GM21529 (cell line): ENCODE data around the gene ZNF345.
A peak's percentile ranks its signal among the peaks of the same experiment; 100 is the strongest.

Experiments
- ATAC-seq: cut with Tn5 transposase; IDR thresholded peaks from one replicate; pipeline ENCODE4 v1.9.1; 2021; ENCODE audit not compliant: unreplicated experiment

The ZNF345 gene

DNA sequence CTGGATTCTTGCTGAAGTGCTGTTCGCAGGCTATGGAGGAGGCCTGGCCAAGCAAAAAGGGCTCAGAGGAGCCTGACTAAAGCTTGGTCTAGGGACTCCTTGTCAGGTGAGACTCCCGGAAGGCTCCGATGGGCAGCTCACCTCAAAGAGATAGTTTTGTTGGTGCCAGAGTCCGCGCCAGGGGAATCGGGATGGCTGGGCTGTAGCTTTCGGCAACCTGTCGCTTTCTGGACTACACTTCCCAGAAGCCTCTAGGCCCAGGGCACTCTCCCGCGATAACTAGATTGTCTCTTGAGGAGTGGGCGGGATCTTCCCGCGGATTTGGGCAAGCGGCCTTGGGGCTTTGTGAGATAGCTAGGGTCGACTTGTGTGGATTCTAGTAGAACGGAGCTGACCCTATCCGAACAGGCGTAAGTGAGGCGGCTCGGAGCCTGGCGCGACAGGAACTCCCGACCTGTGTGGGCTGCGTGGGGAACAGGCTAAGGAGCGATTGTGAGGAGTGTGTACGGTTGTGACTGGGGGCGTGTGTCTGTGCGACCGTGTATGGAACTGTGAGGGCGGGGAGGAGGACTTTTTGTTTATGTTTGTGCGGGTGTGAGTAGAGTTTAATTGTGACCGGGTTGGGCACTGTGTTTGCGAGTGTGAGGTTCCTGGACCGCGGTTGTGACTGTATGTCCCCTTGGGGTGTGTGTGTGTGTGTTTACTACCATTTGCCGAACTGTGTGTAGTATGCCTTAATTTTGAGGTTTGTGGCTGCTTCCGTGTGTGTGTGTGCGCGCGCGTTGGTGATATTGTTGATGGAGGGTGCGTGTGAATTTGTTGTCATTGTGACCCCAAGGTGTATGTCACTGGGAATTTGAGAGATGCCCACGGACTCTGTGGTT is at the start of gene ZNF345:
Gene ZNF345, plus strand, starts transcription at position 318 of the 884 bp plus-strand sequence. CDS start 25,955 bp downstream, outside the sequence.
- ATAC-seq = peak; percentile 77

DNA sequence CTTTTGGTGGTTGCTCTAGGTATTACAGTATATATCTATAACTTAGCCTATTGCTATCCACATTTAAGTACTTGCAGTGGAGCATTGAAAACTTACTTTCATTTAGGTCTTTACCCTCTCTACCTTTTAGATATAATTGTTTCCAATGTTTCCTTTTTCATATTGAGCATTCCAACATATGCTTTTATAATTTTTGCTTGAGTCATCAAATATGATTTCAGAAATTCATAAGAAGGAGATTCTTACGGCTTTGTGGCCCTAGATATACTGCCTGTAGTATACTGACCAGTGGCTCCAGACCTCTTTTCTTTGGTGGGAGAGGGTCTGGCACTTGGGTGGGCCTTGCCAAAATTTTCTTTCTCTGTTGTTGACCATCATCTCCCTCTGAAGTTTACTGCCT is 45.3 kb upstream of the ZNF345 start:
- no peak for ATAC-seq

DNA sequence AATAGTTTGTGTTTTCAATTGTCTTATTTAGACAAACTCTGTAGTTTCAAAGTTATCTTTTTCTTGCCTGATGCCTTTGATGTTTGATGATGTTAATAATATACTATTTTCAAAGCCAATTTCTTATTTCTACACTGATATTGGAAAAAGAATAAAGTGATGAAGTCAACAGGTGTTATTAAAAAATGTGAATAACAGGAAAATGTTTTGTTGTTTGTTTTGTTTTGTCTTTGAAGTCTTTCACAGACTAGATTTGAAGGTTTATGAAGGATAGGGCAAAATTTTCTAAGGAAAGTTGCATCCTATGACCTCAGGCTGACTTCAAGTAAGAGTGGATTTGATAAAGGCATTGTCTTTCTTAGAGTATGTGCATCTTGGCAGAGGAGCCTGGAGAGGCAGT is 43.6 kb upstream of the ZNF345 start:
- ATAC-seq = no peak

DNA sequence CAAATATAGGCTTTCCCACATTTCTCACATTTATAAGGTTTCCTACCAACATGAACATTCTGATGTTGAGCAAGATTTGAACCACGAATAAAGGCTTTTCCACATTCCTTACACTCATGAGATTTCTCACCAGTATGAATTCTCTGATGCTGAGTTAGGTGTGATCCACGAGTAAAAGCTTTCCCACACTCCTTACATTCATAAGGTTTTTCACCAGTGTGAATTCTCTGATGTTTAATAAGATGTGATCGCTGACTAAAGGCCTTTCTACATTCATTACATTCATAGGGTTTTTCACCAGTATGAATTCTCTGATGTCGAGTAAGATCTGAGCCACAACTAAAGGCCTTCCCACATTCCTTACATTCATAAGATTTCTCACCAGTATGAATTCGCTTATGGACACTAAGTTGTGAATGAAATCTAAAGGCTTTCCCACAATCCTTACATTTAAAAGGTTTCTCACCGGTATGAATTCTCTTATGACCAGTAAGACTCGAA is 31.5 kb upstream of the ZNF345 start:
- no peak for ATAC-seq

DNA sequence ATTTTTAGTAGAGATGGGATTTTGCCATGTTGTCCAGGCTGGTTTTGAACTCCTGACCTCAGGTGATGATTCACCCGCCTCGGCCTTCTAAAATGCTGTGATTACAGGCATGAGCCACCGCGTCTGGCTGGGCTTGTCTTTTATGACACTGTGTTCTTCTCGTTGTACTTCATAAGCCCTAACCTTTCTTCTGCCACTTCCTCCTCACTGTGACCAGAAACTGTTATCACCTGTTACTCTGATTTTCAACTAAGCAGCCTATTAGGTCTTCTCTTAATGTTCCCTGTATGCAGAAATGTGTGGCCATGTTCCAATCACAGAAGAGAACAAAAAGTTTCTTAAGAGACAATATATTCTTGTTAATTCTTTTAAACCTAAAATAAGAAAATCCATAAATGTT is 28.9 kb upstream of the ZNF345 start:
- ATAC-seq = no peak

DNA sequence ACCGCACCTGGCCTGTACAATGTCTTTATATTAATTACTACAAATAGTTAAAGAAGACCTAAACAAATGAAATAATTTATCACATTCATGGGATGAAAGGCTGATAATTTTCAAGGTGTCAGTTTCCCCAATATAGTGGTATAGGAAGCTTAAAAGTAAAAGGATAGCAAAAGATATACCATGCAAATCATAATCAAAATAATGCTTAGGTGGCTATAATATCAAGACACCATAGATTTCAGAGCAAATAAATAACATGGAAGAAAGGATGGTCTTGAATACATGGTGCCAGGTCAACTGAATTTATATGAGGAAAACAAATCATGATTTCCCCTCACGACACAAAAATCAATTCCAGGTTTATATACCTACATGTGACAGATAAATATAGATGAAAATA is 17.2 kb upstream of the ZNF345 start:
- ATAC-seq = no peak

DNA sequence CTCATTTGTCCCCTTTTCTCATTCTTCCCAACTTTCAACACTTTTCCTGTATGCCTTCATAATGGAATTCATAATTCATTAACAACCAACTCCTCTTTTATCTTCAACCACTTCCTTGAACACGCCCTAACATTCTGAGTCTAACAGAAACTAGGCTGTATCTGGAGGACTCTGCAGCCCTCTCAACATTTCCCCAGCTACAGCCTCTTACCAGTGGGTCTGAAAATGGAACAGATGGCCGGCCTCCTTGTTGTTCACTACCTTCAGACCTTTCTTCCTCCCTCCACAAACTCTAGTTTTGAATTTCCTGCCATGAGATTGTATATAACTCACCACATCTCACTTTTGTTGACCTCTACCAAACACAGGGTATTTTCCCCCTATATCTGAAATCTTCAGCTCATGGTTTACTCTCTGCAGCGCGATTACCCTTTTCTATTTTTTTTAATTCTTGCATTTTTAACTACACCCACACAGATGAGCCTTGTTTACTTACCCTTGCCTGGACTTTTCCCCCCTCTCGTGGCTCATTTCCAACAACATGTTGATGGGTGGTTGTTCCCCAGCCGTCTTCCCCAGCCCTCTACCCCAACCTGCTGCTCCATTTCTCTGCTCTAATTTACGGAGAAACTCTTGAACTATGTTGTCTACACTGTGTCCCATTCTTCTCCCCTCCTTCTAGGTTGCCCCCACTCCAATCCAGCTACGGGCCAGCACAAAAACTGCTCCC is 13.3 kb upstream of the ZNF345 start:
- peak; percentile 1 for ATAC-seq

DNA sequence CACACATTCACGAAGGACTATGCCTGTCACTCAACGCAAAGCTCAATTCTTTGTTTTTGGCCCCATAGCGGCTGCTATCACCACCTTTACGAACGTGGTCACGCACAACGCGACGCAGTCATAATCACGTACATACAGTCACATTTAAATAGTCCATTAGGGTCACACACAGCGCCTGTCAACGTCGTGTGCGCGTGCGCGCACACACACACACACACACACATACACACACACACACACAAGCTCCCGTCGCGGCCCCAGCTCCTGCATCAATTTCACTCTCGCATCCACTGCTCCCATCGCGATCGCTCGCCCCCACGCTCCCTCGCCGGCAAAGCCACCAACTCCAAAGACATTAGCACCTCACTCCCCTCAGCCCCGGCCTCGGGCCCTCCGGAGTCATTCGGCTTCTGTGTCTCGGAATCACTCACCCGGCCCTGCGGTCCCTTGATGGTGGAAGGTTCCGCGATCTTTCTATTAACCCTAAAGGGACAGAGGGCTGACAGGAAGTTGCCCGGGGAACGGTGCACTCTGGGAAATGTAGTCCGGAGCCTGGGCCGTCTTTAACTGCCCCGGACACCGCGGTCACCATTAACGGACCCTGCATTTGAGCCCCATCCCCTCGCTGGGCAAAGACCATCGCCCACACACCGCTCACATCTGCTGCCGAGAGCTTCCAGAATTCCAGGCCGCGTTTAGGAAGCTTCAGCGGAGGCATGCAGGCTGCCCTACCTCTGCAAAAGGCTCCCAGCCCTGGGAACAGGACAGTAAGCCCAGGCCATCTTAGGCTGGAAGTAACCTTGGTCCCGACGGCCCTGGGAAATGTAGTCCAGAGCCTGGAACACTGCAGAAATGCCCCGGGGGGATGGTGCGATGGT is 12.5 kb upstream of the ZNF345 start, which contains the start of gene ZNF790:
Gene ZNF790, minus strand, starts transcription at position 482 of the 878 bp plus-strand sequence. CDS start 12,768 bp downstream, outside the sequence.
- ATAC-seq = peak; percentile 90

DNA sequence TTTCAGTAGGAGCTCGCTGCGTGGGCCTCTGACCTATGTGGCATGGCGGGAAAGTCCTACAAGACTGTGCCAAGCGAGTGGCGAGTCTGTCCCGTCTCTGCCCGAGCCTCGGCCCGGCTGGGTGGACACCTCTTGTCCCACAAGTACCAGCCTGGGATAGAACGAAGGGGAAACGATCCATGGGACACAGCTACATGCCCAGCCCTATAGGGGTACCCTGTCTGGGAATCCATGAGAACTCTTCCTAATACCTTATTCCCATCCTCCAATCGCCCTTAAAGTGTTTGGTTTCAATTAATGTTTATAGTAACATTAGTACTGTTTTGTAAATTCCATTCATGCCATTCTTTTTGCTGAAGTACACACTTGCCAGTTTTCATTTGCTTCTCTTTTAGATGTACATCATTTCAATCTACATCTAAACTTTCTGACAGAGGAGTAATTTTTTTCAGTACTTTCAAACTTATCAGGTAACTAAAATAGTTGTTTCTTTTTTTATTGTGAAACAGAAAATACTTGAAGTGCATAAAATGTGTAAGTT is 11.8 kb upstream of the ZNF345 start:
- no peak for ATAC-seq

DNA sequence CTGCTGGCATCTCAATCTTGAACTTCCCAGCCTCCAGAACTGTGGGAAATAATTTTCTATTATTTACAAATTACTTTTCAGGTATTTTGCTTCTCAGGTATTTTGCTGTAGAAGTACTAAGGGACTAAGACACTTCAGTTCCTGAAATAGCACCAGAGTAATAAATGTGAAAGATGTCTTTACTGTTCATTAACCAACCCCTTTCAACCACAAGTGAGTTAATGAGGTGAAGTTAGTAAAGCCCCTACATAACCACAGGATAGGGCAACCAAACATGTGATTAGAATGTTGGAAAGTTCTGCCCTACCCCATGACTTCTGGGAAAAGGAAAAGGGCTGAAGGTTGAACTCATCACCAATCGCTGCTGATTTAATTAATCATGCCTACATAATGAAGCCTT is 2.7 kb upstream of the ZNF345 start:
- no peak for ATAC-seq

DNA sequence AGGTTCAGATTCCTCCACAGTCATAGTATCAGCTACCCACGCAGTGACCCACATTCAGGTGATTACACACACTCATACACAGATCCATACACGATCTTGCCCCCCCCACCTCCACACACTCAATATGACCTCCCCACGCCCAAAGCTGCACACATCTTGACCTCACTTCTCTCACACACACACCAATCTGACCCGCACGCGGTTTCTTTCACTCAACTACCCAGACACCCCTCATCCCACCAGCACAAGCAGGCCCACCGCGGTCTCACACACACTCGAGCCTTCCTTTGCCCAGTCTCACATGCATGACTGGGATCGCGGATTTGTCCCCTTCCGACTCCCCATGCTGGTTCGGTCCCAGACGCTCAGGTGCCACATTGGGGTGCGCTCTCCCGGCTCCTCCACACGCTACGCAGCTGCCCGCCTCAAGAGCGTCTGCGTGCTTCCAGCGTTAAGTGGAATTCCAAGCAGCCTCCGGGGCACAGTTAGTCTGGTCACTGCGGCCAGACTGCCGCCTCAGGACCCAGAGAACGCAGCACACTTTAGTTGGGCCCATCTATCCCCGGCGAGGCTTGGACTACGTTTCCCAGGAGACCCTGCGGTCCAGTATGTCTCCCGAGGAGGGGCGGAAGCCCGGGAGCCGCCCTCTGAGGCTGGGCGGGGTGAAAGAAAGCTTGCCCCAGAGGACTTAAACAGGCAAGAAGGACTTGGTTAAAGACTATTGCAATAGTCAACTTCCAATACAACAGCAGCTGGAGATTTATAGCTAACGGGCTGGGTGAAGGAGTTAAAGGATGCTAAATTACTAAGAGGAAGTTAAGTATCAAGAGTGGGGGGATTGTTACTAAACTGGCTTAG is 746 bp upstream of the ZNF345 start:
- peak; percentile 86 for ATAC-seq

DNA sequence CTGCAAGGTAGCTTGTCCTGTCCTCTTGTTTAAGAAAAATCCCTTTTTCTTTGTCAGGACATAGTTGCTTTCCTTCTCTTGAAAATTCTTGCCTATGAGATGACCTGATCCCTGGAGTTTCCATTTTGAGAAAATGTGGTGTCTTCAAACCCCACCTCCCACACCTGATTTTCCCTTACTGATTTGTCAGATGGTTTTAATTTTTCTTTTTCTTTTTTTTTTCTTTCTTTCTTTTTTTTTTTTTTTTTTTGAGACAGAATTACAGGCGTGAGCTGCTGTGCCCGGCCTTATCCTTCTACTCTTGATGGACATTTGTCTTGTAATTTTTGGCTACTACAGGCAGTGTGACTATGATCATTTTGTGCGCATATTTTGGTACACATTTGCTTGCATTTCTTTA is 1.2 kb downstream of the ZNF345 start:
- no peak for ATAC-seq

DNA sequence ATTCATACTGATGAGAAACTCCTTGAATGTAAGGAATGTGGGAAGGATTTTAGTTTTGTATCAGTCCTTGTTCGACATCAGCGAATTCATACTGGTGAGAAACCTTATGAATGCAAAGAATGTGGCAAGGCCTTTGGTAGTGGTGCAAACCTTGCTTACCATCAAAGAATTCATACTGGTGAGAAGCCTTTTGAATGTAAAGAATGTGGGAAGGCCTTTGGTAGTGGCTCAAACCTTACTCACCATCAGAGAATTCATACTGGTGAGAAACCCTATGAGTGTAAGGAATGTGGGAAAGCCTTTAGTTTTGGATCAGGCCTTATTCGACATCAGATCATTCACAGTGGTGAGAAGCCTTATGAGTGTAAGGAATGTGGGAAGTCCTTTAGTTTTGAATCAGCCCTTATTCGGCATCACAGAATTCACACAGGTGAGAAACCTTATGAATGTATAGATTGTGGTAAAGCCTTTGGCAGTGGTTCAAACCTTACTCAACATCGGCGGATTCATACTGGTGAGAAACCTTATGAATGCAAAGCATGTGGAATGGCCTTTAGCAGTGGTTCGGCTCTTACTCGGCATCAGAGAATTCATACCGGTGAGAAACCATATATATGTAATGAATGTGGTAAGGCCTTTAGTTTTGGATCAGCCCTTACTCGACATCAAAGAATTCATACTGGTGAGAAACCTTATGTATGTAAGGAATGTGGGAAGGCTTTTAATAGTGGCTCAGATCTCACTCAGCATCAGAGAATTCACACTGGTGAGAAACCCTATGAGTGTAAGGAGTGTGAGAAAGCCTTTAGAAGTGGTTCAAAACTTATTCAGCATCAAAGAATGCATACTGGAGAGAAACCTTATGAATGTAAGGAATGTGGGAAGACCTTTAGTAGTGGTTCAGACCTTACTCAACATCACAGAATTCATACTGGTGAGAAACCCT is 26.6 kb downstream of the ZNF345 start:
- no peak for ATAC-seq

DNA sequence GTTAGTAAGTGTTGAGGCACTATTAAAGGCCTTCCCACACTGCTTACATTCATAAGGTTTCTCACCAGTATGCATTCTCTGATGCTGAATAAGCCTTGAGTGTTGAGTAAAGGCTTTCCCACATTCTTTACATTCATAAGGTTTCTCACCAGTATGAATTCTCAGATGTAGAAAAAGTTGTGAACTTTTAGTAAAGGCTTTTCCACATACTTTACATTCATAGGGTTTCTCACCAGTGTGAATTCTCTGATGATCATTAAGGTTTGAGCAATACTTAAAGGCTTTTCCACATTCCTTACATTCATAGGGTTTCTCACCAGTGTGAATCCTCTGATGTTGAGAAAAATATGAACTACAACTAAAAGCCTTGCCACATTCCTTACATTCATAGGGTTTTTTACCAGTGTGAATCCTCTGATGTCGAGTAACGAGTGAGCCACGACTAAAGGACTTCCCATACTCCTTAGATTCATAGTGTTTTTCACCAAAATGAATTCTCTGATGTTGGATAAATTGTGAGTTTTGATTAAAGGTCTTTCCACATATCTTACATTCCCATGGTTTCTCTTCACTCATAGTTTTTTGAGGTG is 41.2 kb downstream of the ZNF345 start:
- ATAC-seq = no peak

DNA sequence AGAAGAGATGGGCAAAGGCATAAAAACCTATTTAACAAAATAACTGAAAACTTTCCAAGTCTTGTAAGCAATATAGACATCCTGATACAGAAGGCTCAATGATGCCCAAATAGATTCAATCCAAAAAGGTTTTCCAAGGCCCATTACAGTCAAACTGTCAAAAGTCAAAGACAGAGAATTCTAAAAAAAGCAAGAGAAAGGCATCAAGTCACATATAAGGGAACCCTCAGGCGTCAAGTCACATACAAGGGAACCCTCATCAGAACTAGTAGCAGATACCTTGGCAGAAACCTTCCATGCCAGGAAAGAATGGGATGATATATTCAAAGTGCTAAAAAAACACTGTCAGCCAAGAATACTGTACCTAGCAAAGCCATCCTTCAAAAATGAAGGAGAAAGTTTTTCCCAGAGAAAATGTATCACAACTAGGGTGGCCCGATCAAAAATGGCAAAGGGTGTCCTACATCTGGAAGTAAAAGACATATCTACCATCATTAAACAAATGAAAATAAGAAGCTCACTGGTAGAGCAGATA is 44.2 kb downstream of the ZNF345 start:
- no peak for ATAC-seq

DNA sequence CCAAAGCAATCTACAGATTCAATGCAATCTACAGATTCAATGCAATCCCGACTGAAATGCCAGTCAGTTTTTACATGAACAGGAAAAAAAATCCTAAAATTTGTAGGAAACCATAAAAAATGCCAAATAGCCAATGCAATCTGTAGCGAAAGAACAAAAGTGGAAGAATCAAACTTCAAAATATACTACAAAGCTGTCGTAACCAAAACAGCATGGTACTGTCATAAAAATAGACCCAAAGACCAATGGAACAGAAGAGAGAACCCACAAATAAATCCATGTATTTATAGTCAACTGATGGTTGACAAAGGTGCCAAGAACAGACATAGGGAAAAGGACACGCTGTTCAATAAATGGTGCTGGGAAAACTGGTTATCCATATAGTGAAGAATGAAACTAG is 47.7 kb downstream of the ZNF345 start:
- ATAC-seq = no peak

DNA sequence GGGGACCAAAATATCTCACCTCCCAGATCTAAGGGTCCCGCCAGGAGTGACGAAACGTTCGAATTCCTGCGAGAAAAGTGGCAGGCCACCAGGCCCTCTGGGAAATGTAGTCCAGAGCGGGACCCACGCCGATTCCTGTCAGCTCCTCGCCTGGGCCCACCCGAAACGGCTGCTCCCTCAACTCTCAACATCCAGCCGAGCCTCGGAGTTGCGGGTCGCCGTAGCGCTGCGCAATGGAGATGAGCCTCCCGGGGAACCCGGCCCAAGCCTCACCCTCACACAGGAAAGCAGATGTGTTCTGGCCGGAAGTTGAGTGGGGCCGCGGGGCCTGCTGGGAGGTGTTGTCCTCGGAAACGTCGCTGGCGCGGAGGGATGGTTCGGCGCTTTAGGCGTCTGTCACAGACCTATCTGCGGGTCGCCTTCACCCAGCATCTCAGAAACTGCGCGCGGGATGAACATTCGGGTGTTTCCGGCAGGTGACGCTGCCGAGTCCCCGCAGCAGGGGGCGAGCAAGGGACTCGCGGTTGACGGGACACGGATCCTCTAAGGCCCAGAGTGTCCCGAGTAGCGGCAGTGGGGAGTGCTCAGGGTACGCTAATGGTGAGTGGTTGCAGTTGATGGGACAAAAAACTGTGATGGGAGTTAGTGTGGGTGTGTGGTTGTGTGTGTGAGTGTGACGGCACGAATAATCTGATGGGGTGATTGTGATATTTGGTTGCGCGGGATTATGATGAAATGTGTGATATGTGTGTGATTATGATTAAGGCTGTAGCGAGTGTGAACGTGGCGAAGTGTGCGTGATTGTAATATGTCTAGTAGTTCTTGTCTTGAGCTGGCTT is 65.5 kb downstream of the ZNF345 start, which contains the start of the genes ZNF568 and ZNF829:
Gene ZNF568, plus strand, starts transcription at position 341 of the 839 bp plus-strand sequence. CDS start 6,439 bp downstream, outside the sequence.
Gene ZNF829, minus strand, starts transcription at position 300 of the 839 bp plus-strand sequence. CDS start 1,124 bp downstream, outside the sequence.
- peak; percentile 91 for ATAC-seq
